HFF-Myc (cell line): ENCODE results near the gene EVC2.

ENCODE experiments used
- DNase-seq: peaks from one replicate; pipeline ENCODE4 v3.0.0-alpha.2; 2011; ENCODE audit warnings: low read depth; ENCODE audit errors: extremely low read depth
- H3K4me3 ChIP-seq: replicated peaks from 2 replicates; pipeline ENCODE4 v1.5.1; 2011; ENCODE audit warnings: low read depth, mild to moderate bottlenecking, control low read depth, low read length
- CTCF ChIP-seq: IDR thresholded peaks from 2 replicates; pipeline ENCODE4 v1.5.1; 2012; ENCODE audit warnings: mild to moderate bottlenecking, low read depth, low read length, control low read depth; ENCODE audit errors: missing control alignments

EVC2 gene

GRCh38 chr4:5703831-5704230 is 4.5 kb downstream of the EVC2 start:
- no peak overlapping the region for H3K4me3 ChIP-seq
- no peak for TF ChIP-seq CTCF

GRCh38 chr4:5701971-5702370 is 6.4 kb downstream of the EVC2 start:
- no peak for TF ChIP-seq CTCF
- DNase-seq = no peak
- no peak overlapping the region for H3K4me3 ChIP-seq

More at GRCh38 chr4:5703831-5704230, 4.5 kb downstream of the EVC2 start:
- no peak for DNase-seq

- DNase-seq = no peak
- no peak overlapping the region for H3K4me3 ChIP-seq
- TF ChIP-seq CTCF = no peak
Observed at GRCh38 chr4:5700459-5700858, 7.9 kb downstream of the EVC2 start.

GRCh38 chr4:5696341-5696740 is 12.0 kb downstream of the EVC2 start:
- no peak for DNase-seq
- no peak for TF ChIP-seq CTCF
- H3K4me3 ChIP-seq = no peak overlapping the region

- no peak for TF ChIP-seq CTCF
- no peak for DNase-seq
Observed at GRCh38 chr4:5693871-5694270, 14.5 kb downstream of the EVC2 start.

GRCh38 chr4:5691491-5692132 is 16.7 kb downstream of the EVC2 start:
- no peak overlapping the region for H3K4me3 ChIP-seq
- no peak for TF ChIP-seq CTCF
- DNase-seq = no peak

More at GRCh38 chr4:5693871-5694270, 14.5 kb downstream of the EVC2 start:
- no peak overlapping the region for H3K4me3 ChIP-seq

GRCh38 chr4:5689065-5689464 is 19.3 kb downstream of the EVC2 start:
- no peak overlapping the region for H3K4me3 ChIP-seq
- no peak for DNase-seq
- TF ChIP-seq CTCF = no peak
